Measurements from ENCODE around the gene SMARCA4.

SMARCA4 gene

DNA sequence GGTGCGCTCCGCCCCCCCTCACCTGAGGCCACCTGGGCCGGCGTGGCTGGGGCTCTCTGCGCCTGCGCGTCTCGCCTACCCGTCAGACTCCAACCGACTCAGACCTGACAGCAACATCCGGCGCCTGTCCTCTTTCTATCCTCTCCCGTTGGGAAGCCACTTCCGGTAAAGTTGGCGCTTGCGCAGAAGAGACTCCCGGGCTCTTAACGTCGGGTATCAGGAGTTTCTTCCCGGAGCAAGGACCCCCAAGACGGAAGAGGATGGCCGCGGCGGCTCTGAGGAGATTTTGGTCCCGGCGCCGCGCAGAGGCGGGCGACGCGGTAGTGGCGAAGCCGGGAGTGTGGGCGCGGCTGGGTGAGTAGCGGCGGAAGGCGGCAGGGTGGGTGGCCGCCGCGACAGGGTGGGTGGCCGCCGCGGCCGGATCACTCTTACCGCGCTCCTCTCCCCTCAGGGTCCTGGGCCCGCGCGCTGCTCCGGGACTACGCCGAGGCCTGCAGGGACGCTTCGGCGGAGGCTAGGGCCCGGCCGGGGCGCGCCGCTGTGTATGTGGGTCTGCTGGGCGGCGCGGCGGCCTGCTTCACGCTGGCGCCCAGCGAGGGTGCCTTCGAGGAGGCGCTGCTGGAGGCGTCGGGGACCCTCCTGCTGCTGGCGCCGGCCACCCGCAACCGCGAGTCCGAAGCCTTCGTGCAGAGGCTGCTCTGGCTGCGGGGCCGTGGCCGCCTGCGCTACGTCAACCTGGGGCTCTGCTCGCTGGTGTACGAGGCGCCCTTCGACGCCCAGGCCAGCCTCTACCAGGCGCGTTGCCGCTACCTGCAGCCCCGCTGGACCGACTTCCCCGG is 32.0 kb upstream of the SMARCA4 start, which contains the start of the genes TIMM29 and YIPF2:
Gene TIMM29 (plus strand): TSS at position 249 of the 839 bp plus-strand sequence. CDS start 12 bp downstream, at position 261.
Gene YIPF2 (minus strand): TSS at position 77 of the 839 bp plus-strand sequence. CDS start 229 bp downstream, outside the sequence.
- Histone ChIP-seq H3K27ac (ENCODE audit: extremely low read depth, low read depth, low read length) (peak within 1 kb of the TSS; percentile 80), H3K9me3 (ENCODE audit: control insufficient read depth, insufficient read depth, low read depth, low read length) (no peaks in the 10 kb centered on the region), H3K4me1 (ENCODE audit: control insufficient read depth, insufficient read depth, low read length) (peaks cover 8% of the 10 kb centered on the region), H3K4me3 (ENCODE audit: low read depth, low read length) (peak within 1 kb of the TSS; percentile 68), H3K36me3 (ENCODE audit: control insufficient read depth in 2 of 2, insufficient read depth in 1 of 2, low read length in 2 of 2) (peaks cover 14 to 52% of the 10 kb centered on the region in 2 experiments)
- CTCF ChIA-PET: interaction anchor here (2.7 kb wide), 1 partner anchor 13 kb away, joined by 16 read pairs; no protein-coding TSS in a partner anchor
- POLR2A ChIA-PET: no interaction called here
- TF ChIP-seq ZNF629 (tag by site-specific recombination; IDR thresholded peaks at IDR 0.05) (peak; percentile 83), REPIN1 (tag by site-specific recombination; IDR thresholded peaks at IDR 0.05; ENCODE audit: low read depth) (0 out of 2 replicates have a peak, but pooled peaks have one; percentile 39), ZSCAN16 (tag by site-specific recombination; IDR thresholded peaks at IDR 0.05) (no peak), ZNF324 (tag by site-specific recombination; IDR thresholded peaks at IDR 0.05) (peak; percentile 82), ZNF48 (tag by site-specific recombination; IDR thresholded peaks at IDR 0.05) (no peak), ZFP37 (tag by site-specific recombination; IDR thresholded peaks at IDR 0.05) (0 out of 2 replicates have a peak, but pooled peaks have one; percentile 25), ZNF830 (tag by site-specific recombination; IDR thresholded peaks at IDR 0.05; ENCODE audit: low read depth) (no peak), ZBTB21 (tag by site-specific recombination; IDR thresholded peaks at IDR 0.05) (0 out of 2 replicates have a peak, but pooled peaks have one; percentile 28), MZF1 (tag by site-specific recombination; IDR thresholded peaks at IDR 0.05; ENCODE audit: borderline replicate concordance) (no peak), ZBTB48 (tag by site-specific recombination; IDR thresholded peaks at IDR 0.05) (peak; percentile 18; the same call in 1 of the 2 replicates), ZBTB20 (tag by site-specific recombination; IDR thresholded peaks at IDR 0.05) (peak; percentile 72), ZNF558 (tag by site-specific recombination; IDR thresholded peaks at IDR 0.05) (no peak), ZNF184 (tag by site-specific recombination; IDR thresholded peaks at IDR 0.05) (0 out of 2 replicates have a peak, but pooled peaks have one; percentile 28), SP2 (tag by site-specific recombination; IDR thresholded peaks at IDR 0.05) (peak; percentile 82), KLF7 (tag by site-specific recombination; IDR thresholded peaks at IDR 0.05; ENCODE audit: borderline replicate concordance) (0 out of 2 replicates have a peak, but pooled peaks have one; percentile 30), KLF9 (tag by site-specific recombination; IDR thresholded peaks at IDR 0.05; ENCODE audit: low read depth) (peak; percentile 48), OSR2 (tag by site-specific recombination; IDR thresholded peaks at IDR 0.05) (no peak), ZNF514 (tag by site-specific recombination; IDR thresholded peaks at IDR 0.05) (no peak)
- TF ChIP-seq, protein P1, sequence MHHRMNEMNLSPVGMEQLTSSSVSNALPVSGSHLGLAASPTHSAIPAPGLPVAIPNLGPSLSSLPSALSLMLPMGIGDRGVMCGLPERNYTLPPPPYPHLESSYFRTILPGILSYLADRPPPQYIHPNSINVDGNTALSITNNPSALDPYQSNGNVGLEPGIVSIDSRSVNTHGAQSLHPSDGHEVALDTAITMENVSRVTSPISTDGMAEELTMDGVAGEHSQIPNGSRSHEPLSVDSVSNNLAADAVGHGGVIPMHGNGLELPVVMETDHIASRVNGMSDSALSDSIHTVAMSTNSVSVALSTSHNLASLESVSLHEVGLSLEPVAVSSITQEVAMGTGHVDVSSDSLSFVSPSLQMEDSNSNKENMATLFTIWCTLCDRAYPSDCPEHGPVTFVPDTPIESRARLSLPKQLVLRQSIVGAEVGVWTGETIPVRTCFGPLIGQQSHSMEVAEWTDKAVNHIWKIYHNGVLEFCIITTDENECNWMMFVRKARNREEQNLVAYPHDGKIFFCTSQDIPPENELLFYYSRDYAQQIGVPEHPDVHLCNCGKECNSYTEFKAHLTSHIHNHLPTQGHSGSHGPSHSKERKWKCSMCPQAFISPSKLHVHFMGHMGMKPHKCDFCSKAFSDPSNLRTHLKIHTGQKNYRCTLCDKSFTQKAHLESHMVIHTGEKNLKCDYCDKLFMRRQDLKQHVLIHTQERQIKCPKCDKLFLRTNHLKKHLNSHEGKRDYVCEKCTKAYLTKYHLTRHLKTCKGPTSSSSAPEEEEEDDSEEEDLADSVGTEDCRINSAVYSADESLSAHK (tag by site-specific recombination; IDR thresholded peaks at IDR 0.05): no peak
- TF ChIP-seq, protein P2, sequence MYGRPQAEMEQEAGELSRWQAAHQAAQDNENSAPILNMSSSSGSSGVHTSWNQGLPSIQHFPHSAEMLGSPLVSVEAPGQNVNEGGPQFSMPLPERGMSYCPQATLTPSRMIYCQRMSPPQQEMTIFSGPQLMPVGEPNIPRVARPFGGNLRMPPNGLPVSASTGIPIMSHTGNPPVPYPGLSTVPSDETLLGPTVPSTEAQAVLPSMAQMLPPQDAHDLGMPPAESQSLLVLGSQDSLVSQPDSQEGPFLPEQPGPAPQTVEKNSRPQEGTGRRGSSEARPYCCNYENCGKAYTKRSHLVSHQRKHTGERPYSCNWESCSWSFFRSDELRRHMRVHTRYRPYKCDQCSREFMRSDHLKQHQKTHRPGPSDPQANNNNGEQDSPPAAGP (tag by site-specific recombination; IDR thresholded peaks at IDR 0.05): peak; percentile 89
- TF ChIP-seq, protein P3, sequence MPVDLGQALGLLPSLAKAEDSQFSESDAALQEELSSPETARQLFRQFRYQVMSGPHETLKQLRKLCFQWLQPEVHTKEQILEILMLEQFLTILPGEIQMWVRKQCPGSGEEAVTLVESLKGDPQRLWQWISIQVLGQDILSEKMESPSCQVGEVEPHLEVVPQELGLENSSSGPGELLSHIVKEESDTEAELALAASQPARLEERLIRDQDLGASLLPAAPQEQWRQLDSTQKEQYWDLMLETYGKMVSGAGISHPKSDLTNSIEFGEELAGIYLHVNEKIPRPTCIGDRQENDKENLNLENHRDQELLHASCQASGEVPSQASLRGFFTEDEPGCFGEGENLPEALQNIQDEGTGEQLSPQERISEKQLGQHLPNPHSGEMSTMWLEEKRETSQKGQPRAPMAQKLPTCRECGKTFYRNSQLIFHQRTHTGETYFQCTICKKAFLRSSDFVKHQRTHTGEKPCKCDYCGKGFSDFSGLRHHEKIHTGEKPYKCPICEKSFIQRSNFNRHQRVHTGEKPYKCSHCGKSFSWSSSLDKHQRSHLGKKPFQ (tag by site-specific recombination; IDR thresholded peaks at IDR 0.05): no peak
- TF ChIP-seq, protein P4, sequence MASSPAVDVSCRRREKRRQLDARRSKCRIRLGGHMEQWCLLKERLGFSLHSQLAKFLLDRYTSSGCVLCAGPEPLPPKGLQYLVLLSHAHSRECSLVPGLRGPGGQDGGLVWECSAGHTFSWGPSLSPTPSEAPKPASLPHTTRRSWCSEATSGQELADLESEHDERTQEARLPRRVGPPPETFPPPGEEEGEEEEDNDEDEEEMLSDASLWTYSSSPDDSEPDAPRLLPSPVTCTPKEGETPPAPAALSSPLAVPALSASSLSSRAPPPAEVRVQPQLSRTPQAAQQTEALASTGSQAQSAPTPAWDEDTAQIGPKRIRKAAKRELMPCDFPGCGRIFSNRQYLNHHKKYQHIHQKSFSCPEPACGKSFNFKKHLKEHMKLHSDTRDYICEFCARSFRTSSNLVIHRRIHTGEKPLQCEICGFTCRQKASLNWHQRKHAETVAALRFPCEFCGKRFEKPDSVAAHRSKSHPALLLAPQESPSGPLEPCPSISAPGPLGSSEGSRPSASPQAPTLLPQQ (tag by site-specific recombination; IDR thresholded peaks at IDR 0.05): peak; percentile 85
- TF ChIP-seq, protein P5, sequence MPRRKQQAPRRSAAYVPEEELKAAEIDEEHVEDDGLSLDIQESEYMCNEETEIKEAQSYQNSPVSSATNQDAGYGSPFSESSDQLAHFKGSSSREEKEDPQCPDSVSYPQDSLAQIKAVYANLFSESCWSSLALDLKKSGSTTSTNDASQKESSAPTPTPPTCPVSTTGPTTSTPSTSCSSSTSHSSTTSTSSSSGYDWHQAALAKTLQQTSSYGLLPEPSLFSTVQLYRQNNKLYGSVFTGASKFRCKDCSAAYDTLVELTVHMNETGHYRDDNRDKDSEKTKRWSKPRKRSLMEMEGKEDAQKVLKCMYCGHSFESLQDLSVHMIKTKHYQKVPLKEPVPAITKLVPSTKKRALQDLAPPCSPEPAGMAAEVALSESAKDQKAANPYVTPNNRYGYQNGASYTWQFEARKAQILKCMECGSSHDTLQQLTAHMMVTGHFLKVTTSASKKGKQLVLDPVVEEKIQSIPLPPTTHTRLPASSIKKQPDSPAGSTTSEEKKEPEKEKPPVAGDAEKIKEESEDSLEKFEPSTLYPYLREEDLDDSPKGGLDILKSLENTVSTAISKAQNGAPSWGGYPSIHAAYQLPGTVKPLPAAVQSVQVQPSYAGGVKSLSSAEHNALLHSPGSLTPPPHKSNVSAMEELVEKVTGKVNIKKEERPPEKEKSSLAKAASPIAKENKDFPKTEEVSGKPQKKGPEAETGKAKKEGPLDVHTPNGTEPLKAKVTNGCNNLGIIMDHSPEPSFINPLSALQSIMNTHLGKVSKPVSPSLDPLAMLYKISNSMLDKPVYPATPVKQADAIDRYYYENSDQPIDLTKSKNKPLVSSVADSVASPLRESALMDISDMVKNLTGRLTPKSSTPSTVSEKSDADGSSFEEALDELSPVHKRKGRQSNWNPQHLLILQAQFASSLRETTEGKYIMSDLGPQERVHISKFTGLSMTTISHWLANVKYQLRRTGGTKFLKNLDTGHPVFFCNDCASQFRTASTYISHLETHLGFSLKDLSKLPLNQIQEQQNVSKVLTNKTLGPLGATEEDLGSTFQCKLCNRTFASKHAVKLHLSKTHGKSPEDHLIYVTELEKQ (tag by site-specific recombination; IDR thresholded peaks at IDR 0.05; ENCODE audit: borderline replicate concordance): peak; percentile 49; the same call in 1 of the 2 replicates
- TF ChIP-seq, protein P6, sequence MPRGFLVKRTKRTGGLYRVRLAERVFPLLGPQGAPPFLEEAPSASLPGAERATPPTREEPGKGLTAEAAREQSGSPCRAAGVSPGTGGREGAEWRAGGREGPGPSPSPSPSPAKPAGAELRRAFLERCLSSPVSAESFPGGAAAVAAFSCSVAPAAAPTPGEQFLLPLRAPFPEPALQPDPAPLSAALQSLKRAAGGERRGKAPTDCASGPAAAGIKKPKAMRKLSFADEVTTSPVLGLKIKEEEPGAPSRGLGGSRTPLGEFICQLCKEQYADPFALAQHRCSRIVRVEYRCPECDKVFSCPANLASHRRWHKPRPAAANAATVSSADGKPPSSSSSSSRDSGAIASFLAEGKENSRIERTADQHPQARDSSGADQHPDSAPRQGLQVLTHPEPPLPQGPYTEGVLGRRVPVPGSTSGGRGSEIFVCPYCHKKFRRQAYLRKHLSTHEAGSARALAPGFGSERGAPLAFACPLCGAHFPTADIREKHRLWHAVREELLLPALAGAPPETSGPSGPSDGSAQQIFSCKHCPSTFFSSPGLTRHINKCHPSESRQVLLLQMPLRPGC (tag by site-specific recombination; IDR thresholded peaks at IDR 0.05): peak; percentile 71

Data from HEK293 (cell line).